Transverse colon (tissue), 4 donors: Measurements from ENCODE around the gene CHD6. TPM values are rescaled to one million over a fixed set of nuclear protein-coding genes. Genes with fewer than 3 reads are reported as not detected.

ENCODE experiments used
- DNase-seq: peaks from one replicate; pipeline ENCODE4 v3.0.0-alpha.2; 2019
- H3K27ac ChIP-seq, 4 donors: fragments of 200-600 bp; sonication (generic); 2 replicates each; pipeline ENCODE4 v1.5.1; 2016 to 2018; ENCODE audit warnings: inconsistent platforms in 4 of 4
- H3K27me3 ChIP-seq: fragments of 200-600 bp; sonication (generic); 2 replicates; pipeline ENCODE4 v1.5.1; 2017; ENCODE audit warnings: inconsistent platforms
- H3K36me3 ChIP-seq, 4 donors: fragments of 200-600 bp; sonication (generic); 2 replicates each; pipeline ENCODE4 v1.5.1; 2017 to 2019; ENCODE audit warnings: inconsistent platforms in 4 of 4
- H3K4me1 ChIP-seq, 4 donors: fragments of 200-600 bp; sonication (generic); 2 replicates each; pipeline ENCODE4 v1.5.1; 2017 to 2020; ENCODE audit warnings: inconsistent platforms in 4 of 4
- H3K4me3 ChIP-seq, 4 donors: fragments of 200-600 bp; sonication (generic); 1 replicate in 1 of 4; 2 replicates in 3 of 4; pipeline versions ENCODE4 v1.5.1 to v1.6.1; 2017 to 2019; ENCODE audit warnings: inconsistent platforms in 4 of 4
- H3K9me3 ChIP-seq, 2 donors: fragments of 200-600 bp; sonication (generic); 2 replicates each; pipeline ENCODE4 v1.5.1; 2017 to 2019; ENCODE audit warnings: inconsistent platforms in 2 of 2
- EP300 ChIP-seq: sonication (generic); formaldehyde crosslinking; IDR thresholded peaks from one replicate; pipeline ENCODE4 v1.6.1; 2017; ENCODE audit warnings: antibody characterized with exemption, low read depth
- POLR2A ChIP-seq: fragments of 450-650 bp; IDR thresholded peaks from one replicate; pipeline ENCODE4 v1.6.1; 2016; ENCODE audit warnings: antibody characterized with exemption, mild to moderate bottlenecking, moderate library complexity
- POLR2AphosphoS5 ChIP-seq, 3 donors: sonication (generic); formaldehyde crosslinking; IDR thresholded peaks; one replicate each; pipeline ENCODE4 v1.6.1; 2016; ENCODE audit warnings: antibody characterized with exemption in 3 of 3
- WGBS, 2 donors: methylation state at CpG; one replicate each; pipeline ENCODE4 v1.1.5; 2018; ENCODE audit warnings: low coverage in 1 of 2; 5-methylcytosine and 5-hydroxymethylcytosine counted together
- in situ Hi-C, 4 donors: fragments of 200-750 bp; cut with MboI; loops; one replicate each; pipeline versions ENCODE4 v1.15.0 to v1.15.1; 2017; ENCODE audit warnings: low sequenced_read_pairs in 3 of 4, low pct_ligation_motif_present in 1 of 4, low pct_unique_long_range_greater_than_20kb in 1 of 4
- intact Hi-C: fragments of 100-400 bp; cut with DNase I; formaldehyde crosslinking; loops from one replicate; pipeline ENCODE4 v1.15.1; 2023; ENCODE audit warnings: low total_unique reads
- total RNA-seq, 4 donors: library from RNA; depleted of rRNA; stranded (reverse); fragments of >200 nt; gene quantifications; one replicate each; pipeline ENCODE4 v1.1.0, GENCODE V29; 2016
- TF ChIP-seq, protein P1 (sequence below), 5 experiments: fragments of 200-600 bp in 3 of 5; fragments of 450-650 bp in 2 of 5; sonication (generic) in 3 of 5; IDR thresholded peaks; 1 replicate in 2 of 5; 2 replicates in 3 of 5; pipeline ENCODE4 v1.5.1; 2016 to 2017; ENCODE audit warnings: antibody characterized with exemption in 5 of 5, inconsistent platforms in 3 of 5, mild to moderate bottlenecking in 2 of 5, moderate library complexity in 1 of 5

CHD6 gene
- total RNA-seq, 4 donors from 2014 or later: 27.3 to 42.1 (median 27.9) TPM

DNA sequence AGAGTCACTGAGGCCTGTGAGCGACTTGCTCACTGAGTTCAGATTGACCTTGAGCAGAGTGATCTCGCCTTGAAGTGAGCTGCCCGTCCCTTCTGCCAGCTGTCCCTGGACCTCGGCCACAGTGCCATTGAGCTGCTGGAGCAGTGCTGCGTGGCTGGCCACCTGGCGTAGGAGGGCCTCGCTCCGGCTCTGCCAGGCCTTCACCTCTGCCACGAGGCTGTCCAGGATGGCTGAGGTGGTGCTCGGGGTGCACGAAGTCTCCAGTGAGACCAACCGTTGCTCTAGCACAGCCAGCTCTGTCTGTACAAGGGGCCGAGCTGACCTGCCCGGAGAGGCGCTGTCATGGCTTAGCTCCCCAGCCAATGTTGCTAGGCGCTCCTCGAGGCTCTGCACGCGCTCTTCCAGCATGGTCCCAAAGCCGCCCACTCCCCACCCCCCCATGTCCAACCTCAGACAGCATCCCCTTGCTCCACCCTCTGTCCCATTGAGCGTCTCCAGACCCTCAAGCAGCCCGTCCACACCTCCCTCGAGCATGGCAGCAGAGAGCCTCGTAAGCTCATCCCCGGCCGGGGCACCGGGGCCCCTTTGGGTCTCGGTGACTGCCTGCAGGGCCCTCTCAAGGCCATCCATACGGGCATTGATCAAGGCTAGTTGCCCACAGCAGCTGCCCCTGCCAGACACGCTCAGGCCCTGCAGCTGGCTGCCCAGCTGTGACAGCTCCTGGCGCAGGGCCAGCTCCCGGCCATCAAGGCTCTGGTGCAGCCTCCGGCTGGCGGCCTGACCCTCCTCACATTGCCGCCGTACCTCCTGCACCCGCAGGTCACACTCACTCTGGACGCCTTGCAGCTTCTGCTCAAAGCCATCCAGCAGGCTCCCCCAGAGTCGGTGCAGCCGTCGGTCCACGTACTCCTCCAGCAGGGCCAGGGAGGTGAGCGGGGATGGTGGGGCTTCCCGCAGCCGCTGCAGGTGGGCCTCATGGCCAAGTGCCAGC lies 256.1 kb downstream of the CHD6 start:
- Histone ChIP-seq H3K27me3 (peaks cover 33% of the 10 kb centered on the region), H3K4me3 (no peak overlapping the region), H3K4me1 (peaks cover 5 to 10% (median 9%) of the 10 kb centered on the region in 4 donors), H3K9me3 (no peaks in the 10 kb centered on the region), H3K36me3 (peaks cover 0 to 7% (median 0%) of the 10 kb centered on the region in 4 donors), H3K27ac (no peak overlapping the region)
- 82 to 100% methylated on average over 1 to 43 of the region's 45 CpGs for WGBS, 2 donors
- no peak for DNase-seq
- TF ChIP-seq POLR2AphosphoS5 (IDR thresholded peaks at IDR 0.05) (no peak), EP300 (no peak), POLR2A (no peak)
- TF ChIP-seq, protein P1, sequence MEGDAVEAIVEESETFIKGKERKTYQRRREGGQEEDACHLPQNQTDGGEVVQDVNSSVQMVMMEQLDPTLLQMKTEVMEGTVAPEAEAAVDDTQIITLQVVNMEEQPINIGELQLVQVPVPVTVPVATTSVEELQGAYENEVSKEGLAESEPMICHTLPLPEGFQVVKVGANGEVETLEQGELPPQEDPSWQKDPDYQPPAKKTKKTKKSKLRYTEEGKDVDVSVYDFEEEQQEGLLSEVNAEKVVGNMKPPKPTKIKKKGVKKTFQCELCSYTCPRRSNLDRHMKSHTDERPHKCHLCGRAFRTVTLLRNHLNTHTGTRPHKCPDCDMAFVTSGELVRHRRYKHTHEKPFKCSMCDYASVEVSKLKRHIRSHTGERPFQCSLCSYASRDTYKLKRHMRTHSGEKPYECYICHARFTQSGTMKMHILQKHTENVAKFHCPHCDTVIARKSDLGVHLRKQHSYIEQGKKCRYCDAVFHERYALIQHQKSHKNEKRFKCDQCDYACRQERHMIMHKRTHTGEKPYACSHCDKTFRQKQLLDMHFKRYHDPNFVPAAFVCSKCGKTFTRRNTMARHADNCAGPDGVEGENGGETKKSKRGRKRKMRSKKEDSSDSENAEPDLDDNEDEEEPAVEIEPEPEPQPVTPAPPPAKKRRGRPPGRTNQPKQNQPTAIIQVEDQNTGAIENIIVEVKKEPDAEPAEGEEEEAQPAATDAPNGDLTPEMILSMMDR (IDR thresholded peaks at IDR 0.05): no peak
- intact Hi-C loops (no loop called here), in situ Hi-C loops (no loop called here)

DNA sequence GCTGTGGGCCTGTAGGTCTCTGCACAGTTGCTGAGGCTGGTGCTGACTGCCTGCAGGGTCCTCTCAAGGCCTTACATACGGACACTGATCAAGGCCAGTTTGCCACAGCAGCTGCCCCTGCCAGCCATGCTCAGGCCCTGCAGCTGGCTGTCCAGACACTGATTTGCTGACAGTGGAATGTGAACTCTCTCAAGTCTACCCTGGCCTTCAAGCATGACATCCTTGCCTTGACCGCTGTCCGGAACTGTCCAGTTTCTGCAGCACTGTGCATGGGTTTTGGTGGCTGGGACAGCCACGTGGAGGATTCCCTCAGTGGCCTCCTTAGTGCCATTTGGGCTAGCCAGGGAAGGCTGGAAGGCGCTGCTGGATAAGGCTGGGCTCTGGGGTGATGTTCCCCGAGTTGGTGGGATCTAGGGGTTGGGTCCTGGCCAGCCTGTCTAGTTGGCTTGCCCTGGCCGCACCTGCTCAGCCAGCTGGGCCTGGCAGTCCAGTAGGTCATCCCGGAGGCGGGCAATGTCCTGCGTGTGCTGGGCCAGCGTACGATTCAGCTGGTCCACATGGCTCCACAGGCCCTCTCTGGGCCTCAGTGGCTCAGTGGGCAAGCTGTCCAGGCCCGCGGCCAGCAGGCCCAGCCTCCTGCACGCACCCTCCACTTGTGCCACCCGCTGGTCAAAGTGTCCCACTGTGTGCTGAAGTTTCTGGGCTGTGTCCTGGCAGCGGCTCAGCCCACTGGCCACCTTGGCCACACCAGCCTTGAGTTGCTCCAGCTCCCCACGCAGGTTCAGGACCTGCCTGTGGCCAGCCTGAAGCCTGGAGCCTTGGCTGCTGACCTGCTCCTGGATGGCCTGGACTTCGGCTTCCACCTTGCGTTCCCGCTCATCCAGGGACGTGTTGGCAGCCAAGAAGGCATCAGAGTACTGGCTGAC lies 257.1 kb downstream of the CHD6 start:
- H3K9me3 ChIP-seq: no peaks in the 10 kb centered on the region
- intact Hi-C loops: no loop called here
- no peak overlapping the region for H3K27ac ChIP-seq
- no peak for DNase-seq
- 83% methylated on average over 20 of the region's 22 CpGs; no CpG with 5 or more reads in 1 of the 2 donors for WGBS, 2 donors
- TF ChIP-seq EP300 (no peak), POLR2AphosphoS5 (IDR thresholded peaks at IDR 0.05) (no peak)
- H3K4me3 ChIP-seq: no peak overlapping the region
- in situ Hi-C loops: no loop called here
- peaks cover 25% of the 10 kb centered on the region for H3K27me3 ChIP-seq
- H3K36me3 ChIP-seq: peaks cover 0 to 7% (median 0%) of the 10 kb centered on the region in 4 donors
- H3K4me1 ChIP-seq: peaks cover 5 to 6% (median 5%) of the 10 kb centered on the region in 4 donors

DNA sequence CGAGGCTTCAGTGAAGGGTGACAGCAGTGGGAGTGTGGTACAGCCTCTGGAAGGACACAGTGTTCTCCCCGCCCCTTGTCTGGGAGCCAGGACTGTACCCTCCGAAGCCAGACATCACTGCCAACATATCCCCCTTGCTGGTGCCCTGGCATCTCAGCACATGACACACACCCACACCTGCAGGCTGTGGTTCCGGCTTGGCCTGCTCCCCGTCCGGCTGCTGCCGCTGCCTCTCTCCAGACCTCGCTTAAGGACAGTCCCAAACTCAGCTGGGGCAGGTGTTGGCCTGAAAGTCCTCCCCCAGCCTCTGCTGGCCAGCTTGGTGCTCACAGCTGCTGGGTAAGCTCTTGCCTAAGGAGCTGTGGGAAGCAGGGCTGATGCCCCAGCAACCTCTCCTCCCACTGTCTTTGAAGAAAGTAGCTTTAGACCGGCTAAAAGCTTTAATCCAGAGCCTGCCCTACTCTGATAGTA lies 258.6 kb downstream of the CHD6 start:
- in situ Hi-C loops: no loop called here
- H3K4me3 ChIP-seq: no peak overlapping the region
- intact Hi-C loops: no loop called here
- no peaks in the 10 kb centered on the region for H3K9me3 ChIP-seq
- DNase-seq: no peak
- peaks cover 0 to 7% (median 0%) of the 10 kb centered on the region in 4 donors for H3K36me3 ChIP-seq
- TF ChIP-seq POLR2AphosphoS5 (IDR thresholded peaks at IDR 0.05): no peak
- no peak for TF ChIP-seq POLR2A
- no peak for TF ChIP-seq EP300
- TF ChIP-seq, protein P1 (IDR thresholded peaks at IDR 0.05): no peak
- peaks cover 10% of the 10 kb centered on the region for H3K27me3 ChIP-seq
- no peak overlapping the region for H3K27ac ChIP-seq
- WGBS, 2 donors: 83% methylated on average over 9 of the region's 9 CpGs; no CpG with 5 or more reads in 1 of the 2 donors
- no peaks in the 10 kb centered on the region for H3K4me1 ChIP-seq

DNA sequence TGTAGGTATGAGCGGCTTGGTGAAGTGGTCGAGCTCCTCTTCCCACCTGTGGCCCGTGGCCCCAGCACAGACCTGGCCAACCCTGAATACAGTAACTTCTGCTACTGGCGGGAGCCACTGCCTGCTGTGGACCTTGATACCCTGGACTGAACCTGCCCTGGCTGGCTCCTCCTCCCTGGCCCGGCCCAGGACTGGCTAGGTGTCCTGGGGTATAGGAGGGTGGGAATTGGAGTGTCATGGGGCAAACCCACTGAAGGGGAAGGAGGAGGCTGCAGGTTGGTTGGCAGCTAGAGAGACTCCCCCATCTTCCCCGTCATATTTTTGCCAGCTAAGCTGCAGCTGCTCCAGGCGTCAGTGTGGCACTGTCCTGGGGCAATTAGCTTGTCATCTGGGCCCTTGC lies 259.5 kb downstream of the CHD6 start:
- DNase-seq: no peak
- in situ Hi-C loops (no loop called here), intact Hi-C loops (no loop called here)
- Histone ChIP-seq H3K4me1 (no peaks in the 10 kb centered on the region), H3K36me3 (peaks cover 0 to 7% (median 0%) of the 10 kb centered on the region in 4 donors), H3K27me3 (peaks cover 1% of the 10 kb centered on the region), H3K4me3 (no peak overlapping the region), H3K27ac (no peak overlapping the region), H3K9me3 (no peaks in the 10 kb centered on the region)
- TF ChIP-seq POLR2A (no peak), EP300 (no peak), POLR2AphosphoS5 (IDR thresholded peaks at IDR 0.05) (no peak)
- TF ChIP-seq, protein P1 (IDR thresholded peaks at IDR 0.05): no peak
- WGBS, 2 donors: 79% methylated on average over 7 of the region's 7 CpGs; no CpG with 5 or more reads in 1 of the 2 donors
